Mammary epithelial cell (primary cell): ENCODE measurements around the gene TEX29.

Experiments used
- CTCF ChIP-seq, 2 donors: IDR thresholded peaks in 1 of 2; conservative IDR thresholded peaks in 1 of 2; 2 replicates each; pipeline ENCODE4 v1.5.1; 2011 to 2012; ENCODE audit warnings: inconsistent platforms in 2 of 2, low read length in 2 of 2, mild to moderate bottlenecking in 2 of 2, control low read depth in 1 of 2, low read depth in 1 of 2; ENCODE audit not compliant: insufficient read depth in 1 of 2; ENCODE audit errors: extremely low read depth in 1 of 2
- EZH2 ChIP-seq: IDR thresholded peaks from 2 replicates; pipeline ENCODE4 v1.6.1; 2012; ENCODE audit warnings: low read length, inconsistent platforms, borderline replicate concordance

- TF ChIP-seq EZH2, result no peak
- TF ChIP-seq CTCF (conservative IDR thresholded peaks at IDR 0.05 in 1 of 2, IDR thresholded peaks at IDR 0.05 in 1 of 2; ENCODE audit: extremely low read depth in 1 of 2, insufficient read depth in 1 of 2, low read depth in 1 of 2, low read length in 2 of 2), result no peak
Observed at GRCh38 chr13:111385183-111385857, 64.9 kb downstream of the TEX29 start.
